Heart left ventricle (tissue), 16 donors: ENCODE measurements around the gene DGKB. TPM values are rescaled to one million over a fixed set of nuclear protein-coding genes. Genes with fewer than 3 reads are reported as not detected.

ENCODE experiments used
- ATAC-seq, 4 donors: fragments of 200-7000 bp; cut with Tn5 transposase; one replicate each; pipeline ENCODE4 v1.9.1; 2020 to 2022; ENCODE audit warnings: moderate library complexity in 4 of 4, mild to moderate bottlenecking in 3 of 4, moderate number of reproducible peaks in 1 of 4
- DNase-seq, 5 donors: peaks; one replicate each; pipeline ENCODE4 v3.0.0-alpha.2; 2020
- H3K27ac ChIP-seq, 12 donors: fragments of 200-600 bp; sonication (generic) in 4 of 12; one replicate each; pipeline versions ENCODE4 v1.5.0 to v1.8.0; 2016 to 2022; ENCODE audit warnings: mild to moderate bottlenecking in 2 of 12
- H3K27me3 ChIP-seq, 9 donors: fragments of 200-600 bp; sonication (generic) in 2 of 9; one replicate each; pipeline versions ENCODE4 v1.5.1 to v1.8.0; 2016 to 2022; ENCODE audit warnings: mild to moderate bottlenecking in 3 of 9
- H3K36me3 ChIP-seq, 9 donors: fragments of 200-600 bp; sonication (generic) in 2 of 9; one replicate each; pipeline versions ENCODE4 v1.5.0 to v1.8.0; 2018 to 2022; ENCODE audit warnings: mild to moderate bottlenecking in 2 of 9
- H3K4me1 ChIP-seq, 12 donors: fragments of 200-600 bp; sonication (generic) in 4 of 12; one replicate each; pipeline versions ENCODE4 v1.5.0 to v1.8.0; 2016 to 2022; ENCODE audit warnings: mild to moderate bottlenecking in 3 of 12
- H3K4me3 ChIP-seq, 12 donors: fragments of 200-600 bp; sonication (generic) in 4 of 12; one replicate each; pipeline versions ENCODE4 v1.5.0 to v1.8.0; 2017 to 2022; ENCODE audit warnings: mild to moderate bottlenecking in 9 of 12, moderate library complexity in 4 of 12
- H3K9me3 ChIP-seq, 12 donors: fragments of 200-600 bp; sonication (generic) in 4 of 12; one replicate each; pipeline versions ENCODE4 v1.5.0 to v1.8.0; 2016 to 2022; ENCODE audit warnings: mild to moderate bottlenecking in 1 of 12
- POLR2A ChIP-seq, 2 donors: fragments of 450-650 bp; IDR thresholded peaks; one replicate each; pipeline ENCODE4 v1.6.1; 2017; ENCODE audit warnings: antibody characterized with exemption in 2 of 2, mild to moderate bottlenecking in 2 of 2, moderate library complexity in 2 of 2
- WGBS, 4 donors: extraction: QIAGEN DNeasy Blood & Tissue Kit in 2 of 4; methylation state at CpG; one replicate each; pipeline versions ENCODE4 v1.1.5 to v1.1.7; 2013 to 2018; 5-methylcytosine and 5-hydroxymethylcytosine counted together
- intact Hi-C, 10 donors: fragments of 100-400 bp; cut with DNase I; formaldehyde crosslinking; loops; one replicate each; pipeline versions ENCODE4 v1.11.1 to v1.14.2; 2022
- polyA plus RNA-seq, 2 donors: library from polyadenylated mRNA; stranded (reverse); fragments of 200-250 nt; gene quantifications; one replicate each; pipeline ENCODE4 v1.2.3, GENCODE V29; 2013
- total RNA-seq, 9 donors: library from RNA; depleted of rRNA in 2 of 9; stranded (reverse); fragments of >200 nt in 2 of 9; fragmentation: NEBNext Ultra II Directional in 3 of 9; extraction: Animal tissue kit (Norgen Biotek cat#: 25700) in 3 of 9; gene quantifications; one replicate each; pipeline versions ENCODE4 v1.1.0 to v1.2.4, GENCODE V29; 2016 to 2023
- TF ChIP-seq, protein P1 (sequence below), 12 donors: fragments of 200-600 bp; sonication (generic) in 4 of 12; IDR thresholded peaks; one replicate each; pipeline versions ENCODE4 v1.5.0 to v1.8.0; 2018 to 2022; ENCODE audit warnings: antibody characterized with exemption in 12 of 12, mild to moderate bottlenecking in 5 of 12
- donor health status: ischemic (EF 13 %, LVEDD 7.1; RV severe dilation, severe dysfunction).
- donor health status: healthy with polysubstance abuse.
- donor health status: DM: no; HTN: yes; CAD: no.
- donor health status: DM: no; HTN: no; CAD: no.
- donor health status: ischemic (EF 25% LVEDD 6.9; RV normal size, moderate dysfunction).
- donor health status: ischemic (EF 25% LVEDD 5.7; RV mildly dilated, moderate dysfunction).
- donor health status: healthy.
- donor health status: DM: yes; HTN: yes; CAD: no.
- donor health status: ischemic (EF 35%, LVEDD 5.7; RV mildly dilated, moderate dysfunction).
- donor health status: nonischemic (EF 11% LVEDD 7.7; RV severe dilation, severe dysfunction).
- donor health status: DM: yes; HTN: yes; CAD: no.
- donor health status: PGD.
- donor health status: ischemic (EF 29% LVEDD 5.4; RV normal size, mild dysfunction).
- donor health status: nonischemic (EF 23%, LVEDD 6.1; RV moderate dilation, normal function).

Gene DGKB
- total and polyA plus RNA-seq, 11 donors: 0.08 to 1.6 (median 0.47) TPM; not detected in 1

GRCh38 chr7:14630048-14630447, 272.5 kb downstream of the DGKB start:
- H3K4me1 ChIP-seq: no peaks in the 10 kb centered on the region
- no peaks in the 10 kb centered on the region for H3K27me3 ChIP-seq
- H3K36me3 ChIP-seq: no peaks in the 10 kb centered on the region
- no peak for ATAC-seq
- no peaks in the 10 kb centered on the region for H3K9me3 ChIP-seq
- no peak overlapping the region for H3K4me3 ChIP-seq
- 82 to 87% (median 84%) methylated on average over 2 of the region's 2 CpGs for WGBS, 4 donors
- intact Hi-C loops: no loop called here
- no peak overlapping the region for H3K27ac ChIP-seq
- no peak for DNase-seq
- no peak for TF ChIP-seq POLR2A (IDR thresholded peaks at IDR 0.05)

- 88 to 98% (median 95%) methylated on average over 1 of the region's 1 CpG for WGBS, 4 donors
- no peak for ATAC-seq
- Histone ChIP-seq H3K27ac (no peak overlapping the region), H3K36me3 (no peaks in the 10 kb centered on the region), H3K4me3 (no peak overlapping the region), H3K4me1 (no peaks in the 10 kb centered on the region), H3K9me3 (no peaks in the 10 kb centered on the region), H3K27me3 (no peaks in the 10 kb centered on the region)
- TF ChIP-seq, protein P1, sequence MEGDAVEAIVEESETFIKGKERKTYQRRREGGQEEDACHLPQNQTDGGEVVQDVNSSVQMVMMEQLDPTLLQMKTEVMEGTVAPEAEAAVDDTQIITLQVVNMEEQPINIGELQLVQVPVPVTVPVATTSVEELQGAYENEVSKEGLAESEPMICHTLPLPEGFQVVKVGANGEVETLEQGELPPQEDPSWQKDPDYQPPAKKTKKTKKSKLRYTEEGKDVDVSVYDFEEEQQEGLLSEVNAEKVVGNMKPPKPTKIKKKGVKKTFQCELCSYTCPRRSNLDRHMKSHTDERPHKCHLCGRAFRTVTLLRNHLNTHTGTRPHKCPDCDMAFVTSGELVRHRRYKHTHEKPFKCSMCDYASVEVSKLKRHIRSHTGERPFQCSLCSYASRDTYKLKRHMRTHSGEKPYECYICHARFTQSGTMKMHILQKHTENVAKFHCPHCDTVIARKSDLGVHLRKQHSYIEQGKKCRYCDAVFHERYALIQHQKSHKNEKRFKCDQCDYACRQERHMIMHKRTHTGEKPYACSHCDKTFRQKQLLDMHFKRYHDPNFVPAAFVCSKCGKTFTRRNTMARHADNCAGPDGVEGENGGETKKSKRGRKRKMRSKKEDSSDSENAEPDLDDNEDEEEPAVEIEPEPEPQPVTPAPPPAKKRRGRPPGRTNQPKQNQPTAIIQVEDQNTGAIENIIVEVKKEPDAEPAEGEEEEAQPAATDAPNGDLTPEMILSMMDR (IDR thresholded peaks at IDR 0.05): no peak
- TF ChIP-seq POLR2A (IDR thresholded peaks at IDR 0.05): no peak
- no peak for DNase-seq
- intact Hi-C loops: no loop called here
These were observed 274.0 kb downstream of the DGKB start for GRCh38 chr7:14628516-14628915.

DNA sequence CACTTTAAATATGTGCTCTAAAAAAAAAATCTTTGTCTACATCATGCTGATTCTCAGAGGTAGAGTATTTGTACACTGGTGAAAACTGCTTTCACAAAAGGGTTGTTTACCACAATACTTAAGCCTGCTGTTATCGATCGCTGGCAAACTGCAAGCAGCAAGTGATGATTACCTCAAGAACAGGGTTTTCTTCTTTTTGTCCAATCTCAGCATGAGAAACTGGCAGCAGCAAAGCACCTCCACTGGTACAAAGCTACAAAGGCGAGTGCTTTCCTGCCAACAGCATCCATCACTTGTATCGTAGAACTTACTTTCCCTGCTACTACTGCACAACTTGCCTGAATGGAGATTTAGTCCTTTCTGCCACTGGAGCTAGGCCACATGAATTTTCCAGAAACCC, 276.5 kb downstream of the DGKB start:
- DNase-seq: no peak
- Histone ChIP-seq H3K9me3 (no peaks in the 10 kb centered on the region), H3K4me1 (no peaks in the 10 kb centered on the region), H3K27ac (no peak overlapping the region), H3K27me3 (no peaks in the 10 kb centered on the region), H3K36me3 (no peaks in the 10 kb centered on the region), H3K4me3 (no peak overlapping the region)
- TF ChIP-seq, protein P1 (IDR thresholded peaks at IDR 0.05): no peak
- no peak for TF ChIP-seq POLR2A (IDR thresholded peaks at IDR 0.05)
- ATAC-seq: no peak
- intact Hi-C loops: no loop called here
- WGBS, 4 donors: 81 to 90% (median 84%) methylated on average over 4 of the region's 4 CpGs

DNA sequence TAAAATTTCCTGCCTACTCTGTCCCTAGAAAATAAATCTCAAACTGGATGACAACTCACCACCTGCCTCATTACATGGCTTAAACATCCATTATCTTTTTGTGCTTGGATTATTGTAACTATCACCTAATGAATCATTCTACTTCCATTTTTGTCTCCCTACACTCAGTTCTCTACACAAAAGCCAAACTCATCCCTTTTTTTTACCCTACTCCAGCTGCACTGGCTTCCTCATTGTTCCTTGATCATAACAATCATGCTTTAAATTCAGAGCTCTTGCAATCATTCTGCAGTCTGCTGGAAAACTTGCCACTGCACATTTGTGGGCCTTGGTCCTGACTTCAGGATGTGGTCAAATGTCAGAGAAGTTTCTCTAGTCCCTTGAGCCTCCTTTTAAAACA, 280.0 kb downstream of the DGKB start:
- no peak for ATAC-seq
- intact Hi-C loops: no loop called here

DNA sequence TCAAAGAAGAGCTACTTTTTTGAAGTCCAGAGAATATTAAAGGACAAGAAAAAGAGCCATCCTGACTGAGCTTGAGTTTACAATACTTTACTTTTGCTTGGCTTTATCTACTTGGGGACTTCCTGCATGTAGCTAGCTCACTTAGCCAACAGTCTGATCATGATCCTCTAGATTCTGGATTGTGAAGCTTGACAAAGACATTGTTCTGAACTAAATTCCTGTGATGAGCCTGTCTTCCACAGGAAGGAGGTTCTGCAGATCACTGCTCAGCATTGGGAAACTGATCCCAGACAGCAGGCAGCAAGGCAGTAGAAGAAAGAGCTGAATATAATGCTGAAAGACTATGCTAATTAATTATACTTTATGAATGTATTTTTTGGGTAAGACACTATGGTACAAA, 296.4 kb downstream of the DGKB start:
- intact Hi-C loops: no loop called here
- Histone ChIP-seq H3K4me1 (peaks cover 0 to 2% (median 0%) of the 10 kb centered on the region in 12 donors), H3K4me3 (no peak overlapping the region), H3K27me3 (no peaks in the 10 kb centered on the region), H3K27ac (no peak overlapping the region), H3K36me3 (no peaks in the 10 kb centered on the region), H3K9me3 (no peaks in the 10 kb centered on the region)
- ATAC-seq (no peak), DNase-seq (no peak)
- TF ChIP-seq, protein P1 (IDR thresholded peaks at IDR 0.05): no peak
- no peak for TF ChIP-seq POLR2A (IDR thresholded peaks at IDR 0.05)

More for the DNA sequence above, 280.0 kb downstream of the DGKB start:
- Histone ChIP-seq H3K4me1 (no peaks in the 10 kb centered on the region), H3K9me3 (no peaks in the 10 kb centered on the region), H3K4me3 (no peak overlapping the region), H3K27ac (no peak overlapping the region), H3K36me3 (no peaks in the 10 kb centered on the region), H3K27me3 (no peaks in the 10 kb centered on the region)
- DNase-seq: no peak
- no peak for TF ChIP-seq POLR2A (IDR thresholded peaks at IDR 0.05)
- TF ChIP-seq, protein P1 (IDR thresholded peaks at IDR 0.05): no peak
